ENCODE results near the gene DHRSX. TPM values are rescaled to one million over a fixed set of nuclear protein-coding genes. Genes with fewer than 3 reads are reported as not detected.

DHRSX gene
- total and polyA plus RNA-seq, 9 of the 15 experiments (the other 6 are each of a cell fraction or from before 2014, with no cell fraction given) = 0.59 to 11.0 (median 6.2) TPM

DNA sequence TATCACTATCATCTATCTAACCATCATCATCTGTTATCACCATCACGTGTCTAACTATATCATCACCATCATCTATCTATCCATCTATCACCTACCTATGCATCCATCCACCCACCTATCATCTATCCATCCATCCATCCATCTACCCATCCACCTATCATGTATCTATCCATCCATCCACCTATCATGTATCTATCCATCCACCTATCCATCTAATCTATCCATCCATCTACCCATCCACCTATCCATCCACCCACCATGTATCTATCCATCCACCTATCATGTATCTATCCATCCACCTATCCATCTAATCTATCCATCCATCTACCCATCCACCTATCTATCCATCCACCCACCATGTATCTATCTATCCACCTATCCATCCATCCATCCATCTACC is 316.7 kb downstream of the DHRSX start (continued):
- TF ChIP-seq, protein P1, sequence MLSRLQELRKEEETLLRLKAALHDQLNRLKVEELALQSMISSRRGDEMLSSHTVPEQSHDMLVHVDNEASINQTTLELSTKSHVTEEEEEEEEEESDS (CRISPR knock-in tag; IDR thresholded peaks at IDR 0.05) = no peak
- TF ChIP-seq, protein P2, sequence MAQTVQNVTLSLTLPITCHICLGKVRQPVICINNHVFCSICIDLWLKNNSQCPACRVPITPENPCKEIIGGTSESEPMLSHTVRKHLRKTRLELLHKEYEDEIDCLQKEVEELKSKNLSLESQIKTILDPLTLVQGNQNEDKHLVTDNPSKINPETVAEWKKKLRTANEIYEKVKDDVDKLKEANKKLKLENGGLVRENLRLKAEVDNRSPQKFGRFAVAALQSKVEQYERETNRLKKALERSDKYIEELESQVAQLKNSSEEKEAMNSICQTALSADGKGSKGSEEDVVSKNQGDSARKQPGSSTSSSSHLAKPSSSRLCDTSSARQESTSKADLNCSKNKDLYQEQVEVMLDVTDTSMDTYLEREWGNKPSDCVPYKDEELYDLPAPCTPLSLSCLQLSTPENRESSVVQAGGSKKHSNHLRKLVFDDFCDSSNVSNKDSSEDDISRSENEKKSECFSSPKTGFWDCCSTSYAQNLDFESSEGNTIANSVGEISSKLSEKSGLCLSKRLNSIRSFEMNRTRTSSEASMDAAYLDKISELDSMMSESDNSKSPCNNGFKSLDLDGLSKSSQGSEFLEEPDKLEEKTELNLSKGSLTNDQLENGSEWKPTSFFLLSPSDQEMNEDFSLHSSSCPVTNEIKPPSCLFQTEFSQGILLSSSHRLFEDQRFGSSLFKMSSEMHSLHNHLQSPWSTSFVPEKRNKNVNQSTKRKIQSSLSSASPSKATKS (CRISPR knock-in tag; IDR thresholded peaks at IDR 0.05) = no peak
- TF ChIP-seq, protein P3, sequence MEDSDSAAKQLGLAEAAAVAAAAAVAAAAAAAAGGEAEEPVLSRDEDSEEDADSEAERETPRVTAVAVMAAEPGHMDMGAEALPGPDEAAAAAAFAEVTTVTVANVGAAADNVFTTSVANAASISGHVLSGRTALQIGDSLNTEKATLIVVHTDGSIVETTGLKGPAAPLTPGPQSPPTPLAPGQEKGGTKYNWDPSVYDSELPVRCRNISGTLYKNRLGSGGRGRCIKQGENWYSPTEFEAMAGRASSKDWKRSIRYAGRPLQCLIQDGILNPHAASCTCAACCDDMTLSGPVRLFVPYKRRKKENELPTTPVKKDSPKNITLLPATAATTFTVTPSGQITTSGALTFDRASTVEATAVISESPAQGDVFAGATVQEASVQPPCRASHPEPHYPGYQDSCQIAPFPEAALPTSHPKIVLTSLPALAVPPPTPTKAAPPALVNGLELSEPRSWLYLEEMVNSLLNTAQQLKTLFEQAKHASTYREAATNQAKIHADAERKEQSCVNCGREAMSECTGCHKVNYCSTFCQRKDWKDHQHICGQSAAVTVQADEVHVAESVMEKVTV (CRISPR knock-in tag; IDR thresholded peaks at IDR 0.05) = no peak
- TF ChIP-seq ZNF263 (CRISPR knock-in tag; IDR thresholded peaks at IDR 0.05; ENCODE audit: borderline replicate concordance) = no peak
- TF ChIP-seq ZFPM2 (CRISPR knock-in tag; IDR thresholded peaks at IDR 0.05) = no peak
- no peak for TF ChIP-seq ZSCAN29 (IDR thresholded peaks at IDR 0.05)

DNA sequence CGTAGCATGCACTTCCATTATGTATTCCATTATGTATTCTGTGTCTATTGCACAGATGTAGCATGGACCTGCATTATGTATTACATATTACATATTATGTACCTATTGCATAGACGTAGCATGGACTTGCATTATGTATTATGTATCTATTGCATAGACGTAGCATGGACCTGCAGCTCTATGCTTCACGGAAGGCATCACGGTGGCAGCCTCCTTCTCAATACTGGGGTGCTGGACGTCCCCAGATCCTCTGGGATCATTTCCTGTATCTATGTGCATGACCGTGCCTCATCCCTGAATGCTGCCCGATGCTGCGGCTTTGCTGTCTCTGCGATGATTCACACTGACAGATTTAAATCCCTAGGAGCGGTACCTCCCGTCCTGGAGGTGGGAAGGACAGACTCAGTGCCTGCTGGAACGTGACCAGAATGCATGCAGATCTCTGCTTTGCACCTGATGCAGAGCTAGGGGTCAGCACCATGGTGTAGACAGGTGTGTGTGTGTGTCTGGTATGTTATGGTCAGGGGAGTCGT is 317.5 kb downstream of the DHRSX start:
- H2AFZ ChIP-seq (ENCODE audit: low read depth, low read length) = no peak overlapping the region
- POLR2A ChIA-PET = no interaction called here
- CTCF ChIA-PET (ENCODE audit: low intra/inter-chr PET ratio) = no interaction called here
- WGBS (ENCODE audit: insufficient coverage, low coverage, missing lambda C conversion rate) = 9% methylated on average over 14 of the region's 14 CpGs
- BruUV-seq (replicated peaks) = no TSS peak
- H3K4me3 ChIP-seq = no peak overlapping the region
- FAIRE-seq (no peak), ATAC-seq (no peak), DNase-seq (ENCODE audit: extremely low read depth in 1 of 4, low spot score in 3 of 4) (no peak)
- H3K36me3 ChIP-seq (ENCODE audit: control insufficient read depth, insufficient read depth, low read length) = no peaks in the 10 kb centered on the region
- no peaks in the 10 kb centered on the region for H4K20me1 ChIP-seq (replicated peaks; ENCODE audit: control insufficient read depth, insufficient read depth, low read length)
- peaks cover 0 to 5% of the 10 kb centered on the region in 2 experiments; a peak in 3 of 5 replicates for H3K4me1 ChIP-seq (replicated peaks in 1 of 2; ENCODE audit: control insufficient read depth in 2 of 2, insufficient read depth in 2 of 2, low read length in 2 of 2)
- H3K9me1 ChIP-seq (ENCODE audit: control insufficient read depth, insufficient read depth, low read length) = no peaks in the 10 kb centered on the region
- no peak overlapping the region for H3K27ac ChIP-seq (ENCODE audit: extremely low read depth, low read depth, low read length)
- no peaks in the 10 kb centered on the region; a peak in 1 of 5 replicates for H3K27me3 ChIP-seq (ENCODE audit: control insufficient read depth in 2 of 2, insufficient read depth in 2 of 2, low read length in 2 of 2)
- H3K79me2 ChIP-seq (ENCODE audit: control insufficient read depth, insufficient read depth, low read length) = no peaks in the 10 kb centered on the region
- no peak overlapping the region for H3K9ac ChIP-seq (ENCODE audit: insufficient read depth in 1 of 2, low read depth in 2 of 2, low read length in 2 of 2)
- intact Hi-C loops (cut with micrococcal nuclease) (no loop called here), in situ Hi-C loops (cut with MboI) (no loop called here)
- H3K4me2 ChIP-seq (ENCODE audit: insufficient read depth, low read length) = no peak overlapping the region
- peaks cover 4% of the 10 kb centered on the region for H3K9me3 ChIP-seq (replicated peaks; ENCODE audit: control insufficient read depth, insufficient read depth, low read depth, low read length)
- TF ChIP-seq, protein P4, sequence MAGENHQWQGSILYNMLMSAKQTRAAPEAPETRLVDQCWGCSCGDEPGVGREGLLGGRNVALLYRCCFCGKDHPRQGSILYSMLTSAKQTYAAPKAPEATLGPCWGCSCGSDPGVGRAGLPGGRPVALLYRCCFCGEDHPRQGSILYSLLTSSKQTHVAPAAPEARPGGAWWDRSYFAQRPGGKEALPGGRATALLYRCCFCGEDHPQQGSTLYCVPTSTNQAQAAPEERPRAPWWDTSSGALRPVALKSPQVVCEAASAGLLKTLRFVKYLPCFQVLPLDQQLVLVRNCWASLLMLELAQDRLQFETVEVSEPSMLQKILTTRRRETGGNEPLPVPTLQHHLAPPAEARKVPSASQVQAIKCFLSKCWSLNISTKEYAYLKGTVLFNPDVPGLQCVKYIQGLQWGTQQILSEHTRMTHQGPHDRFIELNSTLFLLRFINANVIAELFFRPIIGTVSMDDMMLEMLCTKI (IDR thresholded peaks at IDR 0.05; ENCODE audit: partially characterized antibody) = no peak
- no peak for TF ChIP-seq TCF3 (CRISPR knock-in tag; IDR thresholded peaks at IDR 0.05)
- TF ChIP-seq ZNF444 (CRISPR knock-in tag; IDR thresholded peaks at IDR 0.05) = no peak
- TF ChIP-seq, protein P5, sequence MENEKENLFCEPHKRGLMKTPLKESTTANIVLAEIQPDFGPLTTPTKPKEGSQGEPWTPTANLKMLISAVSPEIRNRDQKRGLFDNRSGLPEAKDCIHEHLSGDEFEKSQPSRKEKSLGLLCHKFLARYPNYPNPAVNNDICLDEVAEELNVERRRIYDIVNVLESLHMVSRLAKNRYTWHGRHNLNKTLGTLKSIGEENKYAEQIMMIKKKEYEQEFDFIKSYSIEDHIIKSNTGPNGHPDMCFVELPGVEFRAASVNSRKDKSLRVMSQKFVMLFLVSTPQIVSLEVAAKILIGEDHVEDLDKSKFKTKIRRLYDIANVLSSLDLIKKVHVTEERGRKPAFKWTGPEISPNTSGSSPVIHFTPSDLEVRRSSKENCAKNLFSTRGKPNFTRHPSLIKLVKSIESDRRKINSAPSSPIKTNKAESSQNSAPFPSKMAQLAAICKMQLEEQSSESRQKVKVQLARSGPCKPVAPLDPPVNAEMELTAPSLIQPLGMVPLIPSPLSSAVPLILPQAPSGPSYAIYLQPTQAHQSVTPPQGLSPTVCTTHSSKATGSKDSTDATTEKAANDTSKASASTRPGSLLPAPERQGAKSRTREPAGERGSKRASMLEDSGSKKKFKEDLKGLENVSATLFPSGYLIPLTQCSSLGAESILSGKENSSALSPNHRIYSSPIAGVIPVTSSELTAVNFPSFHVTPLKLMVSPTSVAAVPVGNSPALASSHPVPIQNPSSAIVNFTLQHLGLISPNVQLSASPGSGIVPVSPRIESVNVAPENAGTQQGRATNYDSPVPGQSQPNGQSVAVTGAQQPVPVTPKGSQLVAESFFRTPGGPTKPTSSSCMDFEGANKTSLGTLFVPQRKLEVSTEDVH (IDR thresholded peaks at IDR 0.05; ENCODE audit: low read depth, partially characterized antibody) = no peak
- no peak for TF ChIP-seq EP400 (IDR thresholded peaks at IDR 0.05)
- no peak for TF ChIP-seq ELF2 (CRISPR knock-in tag; IDR thresholded peaks at IDR 0.05)
